Upper lobe of right lung (tissue), 1 donor: ENCODE data around the gene EPHX1. TPM values are rescaled to one million over a fixed set of nuclear protein-coding genes. Genes with fewer than 3 reads are reported as not detected.

ENCODE experiments used
- ATAC-seq: fragments of 200-7000 bp; cut with Tn5 transposase; one replicate; pipeline ENCODE4 v1.9.1; 2020; ENCODE audit warnings: mild to moderate bottlenecking, moderate library complexity
- DNase-seq: peaks from one replicate; pipeline ENCODE4 v3.0.0-alpha.2; 2020
- H3K27ac ChIP-seq: fragments of 200-600 bp; one replicate; pipeline ENCODE4 v1.8.0; 2022
- H3K27me3 ChIP-seq: fragments of 200-600 bp; one replicate; pipeline ENCODE4 v1.8.0; 2022; ENCODE audit warnings: mild to moderate bottlenecking
- H3K36me3 ChIP-seq: fragments of 200-600 bp; one replicate; pipeline ENCODE4 v1.8.0; 2022
- H3K4me1 ChIP-seq: fragments of 200-600 bp; one replicate; pipeline ENCODE4 v1.8.0; 2022
- H3K4me3 ChIP-seq: fragments of 200-600 bp; one replicate; pipeline ENCODE4 v1.8.0; 2022; ENCODE audit warnings: mild to moderate bottlenecking
- H3K9me3 ChIP-seq: fragments of 200-600 bp; one replicate; pipeline ENCODE4 v1.8.0; 2022
- CTCF ChIP-seq: fragments of 200-600 bp; IDR thresholded peaks from one replicate; pipeline ENCODE4 v1.8.0; 2022; ENCODE audit warnings: antibody characterized with exemption
- intact Hi-C: fragments of 100-400 bp; cut with DNase I; formaldehyde crosslinking; loops from one replicate; pipeline ENCODE4 v1.11.0; 2022
- total RNA-seq: library from RNA; stranded (reverse); fragmentation: NEBNext Ultra II Directional; extraction: Animal tissue kit (Norgen Biotek cat#: 25700); gene quantifications from one replicate; pipeline ENCODE4 v1.2.1, GENCODE V29; 2021
- donor health status: DM: no; HTN: yes; CAD: no; lungs with severe emphysema.

Gene EPHX1
- total RNA-seq, 1 donor from 2014 or later = 245 TPM

DNA sequence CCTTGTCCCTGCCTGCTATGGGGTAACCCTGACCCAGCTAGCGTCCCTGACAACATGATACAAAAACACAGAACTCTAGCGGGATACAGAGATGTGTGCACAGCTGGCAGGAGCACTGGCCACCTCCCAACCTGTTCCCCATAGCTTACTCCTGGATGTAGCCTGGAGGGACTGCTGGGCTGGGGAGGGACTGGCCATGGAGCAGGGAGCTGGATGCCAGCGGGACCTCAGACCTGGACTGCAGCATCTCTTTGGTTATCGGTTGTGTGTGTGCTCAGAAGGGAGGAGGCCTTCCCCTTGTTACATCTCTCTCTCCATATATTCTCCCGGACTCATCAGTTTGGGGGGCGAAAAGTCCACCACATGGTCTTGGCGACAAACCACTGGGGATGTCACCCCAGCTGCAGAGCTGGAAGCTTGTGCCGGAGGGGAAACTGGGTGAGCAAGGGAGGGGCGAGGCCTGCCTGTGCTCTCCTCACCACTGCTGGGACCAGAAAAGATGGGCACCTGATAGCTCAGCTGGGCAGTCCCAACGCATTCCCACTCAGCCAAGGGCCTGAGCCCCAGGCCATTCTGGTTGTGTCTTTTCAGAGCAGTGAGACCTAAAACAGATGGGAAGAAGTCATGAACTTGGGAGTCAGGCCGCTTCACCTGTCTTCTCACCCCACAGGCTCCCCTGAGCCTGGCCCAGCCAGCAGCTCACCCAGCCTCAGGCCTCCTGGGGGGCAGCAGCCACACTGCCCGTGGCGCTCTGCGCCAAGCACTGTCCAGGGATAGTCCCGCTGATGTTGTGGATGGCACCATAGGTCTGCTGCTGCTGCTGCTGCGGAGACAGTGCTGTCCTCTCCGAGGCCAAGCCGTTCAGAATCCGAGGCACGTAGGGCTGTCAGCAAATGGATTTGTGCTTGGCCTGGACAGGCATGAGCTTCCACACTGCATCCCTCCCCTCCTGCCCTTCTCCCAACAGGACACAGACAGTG is 36.7 kb downstream of the EPHX1 start:
- H3K4me1 ChIP-seq = peaks cover 16% of the 10 kb centered on the region
- no peak overlapping the region for H3K27ac ChIP-seq
- peaks cover 67% of the 10 kb centered on the region for H3K36me3 ChIP-seq
- H3K27me3 ChIP-seq = no peaks in the 10 kb centered on the region
- H3K4me3 ChIP-seq = no peak overlapping the region
- ATAC-seq (no peak), DNase-seq (no peak)
- no peaks in the 10 kb centered on the region for H3K9me3 ChIP-seq
- intact Hi-C loops = no loop called here
- TF ChIP-seq CTCF = no peak

GRCh38 chr1:225847610-225848009 is 37.7 kb downstream of the EPHX1 start:
- intact Hi-C loops = no loop called here
- no peak for TF ChIP-seq CTCF
- ATAC-seq (no peak), DNase-seq (no peak)
- Histone ChIP-seq H3K4me3 (no peak overlapping the region), H3K27ac (no peak overlapping the region), H3K9me3 (no peaks in the 10 kb centered on the region), H3K36me3 (peaks cover 67% of the 10 kb centered on the region), H3K27me3 (no peaks in the 10 kb centered on the region), H3K4me1 (peaks cover 25% of the 10 kb centered on the region)

- Histone ChIP-seq H3K27ac (no peak overlapping the region), H3K36me3 (peaks cover 67% of the 10 kb centered on the region), H3K4me3 (no peak overlapping the region), H3K9me3 (no peaks in the 10 kb centered on the region), H3K27me3 (no peaks in the 10 kb centered on the region), H3K4me1 (peaks cover 25% of the 10 kb centered on the region)
- ATAC-seq = no peak
- intact Hi-C loops = no loop called here
- no peak for DNase-seq
- TF ChIP-seq CTCF = no peak
These were observed 38.4 kb downstream of the EPHX1 start for GRCh38 chr1:225848030-225848955.

GRCh38 chr1:225849925-225850324 is 40.0 kb downstream of the EPHX1 start:
- TF ChIP-seq CTCF = no peak
- H3K27me3 ChIP-seq = no peaks in the 10 kb centered on the region
- DNase-seq = no peak
- no peaks in the 10 kb centered on the region for H3K9me3 ChIP-seq
- no peak for ATAC-seq
- peaks cover 25% of the 10 kb centered on the region for H3K4me1 ChIP-seq
- H3K36me3 ChIP-seq = peaks cover 66% of the 10 kb centered on the region
- H3K4me3 ChIP-seq = no peak overlapping the region
- no peak overlapping the region for H3K27ac ChIP-seq
- intact Hi-C loops = no loop called here

GRCh38 chr1:225850370-225850769 is 40.4 kb downstream of the EPHX1 start:
- no peak for TF ChIP-seq CTCF
- Histone ChIP-seq H3K4me1 (peaks cover 25% of the 10 kb centered on the region), H3K36me3 (peaks cover 68% of the 10 kb centered on the region), H3K4me3 (no peak overlapping the region), H3K27me3 (no peaks in the 10 kb centered on the region), H3K9me3 (no peaks in the 10 kb centered on the region), H3K27ac (no peak overlapping the region)
- intact Hi-C loops = no loop called here
- DNase-seq = no peak
- no peak for ATAC-seq
